Stimulated activated CD4-positive, alpha-beta T cell treated with anti-CD3 and anti-CD28 coated beads, TNF-alpha, amount 100 ng/mL, for 1 hour (primary cell): ENCODE measurements around the gene PSG4.
"Not testable (repeated sequence)": the region's sequence is repeated elsewhere in the genome, so short reads cannot be mapped to it uniquely, and the experiment has no call there.

Source experiments
- DNase-seq, 3 donors: peaks; one replicate each; pipeline ENCODE4 v3.0.0-alpha.2; 2020; ENCODE audit warnings: low read depth in 3 of 3, low spot score in 1 of 3

Gene PSG4

DNA sequence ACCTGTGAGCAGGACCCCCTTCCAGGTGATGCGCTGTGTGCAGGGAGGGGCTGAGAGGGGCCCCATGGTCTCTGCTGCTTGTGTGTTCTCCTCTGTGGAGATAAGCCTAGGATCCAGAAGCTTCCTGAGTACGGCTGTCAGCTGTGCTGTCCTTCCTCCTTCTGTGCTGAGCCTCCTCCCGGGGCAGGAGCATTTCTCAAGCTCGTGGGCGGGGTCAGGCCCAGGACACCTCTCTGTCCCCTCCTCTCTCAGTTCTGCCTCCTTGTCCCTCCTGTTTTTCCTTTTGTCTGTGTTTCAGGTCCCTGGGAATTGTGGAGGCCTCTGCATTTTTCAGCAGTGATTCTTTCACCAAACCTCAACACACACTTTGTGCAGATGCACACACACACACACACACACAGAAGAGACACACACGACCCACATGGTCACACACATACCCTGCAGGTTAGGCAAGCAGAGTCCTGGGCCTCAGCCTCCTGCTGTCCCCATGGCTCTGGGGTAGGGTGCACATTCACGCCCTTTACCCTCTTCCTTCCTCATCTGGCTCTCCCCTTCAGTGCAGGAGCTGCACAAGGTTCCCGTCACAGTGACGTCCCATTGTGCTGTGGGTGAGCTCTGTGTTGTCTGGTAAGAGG lies at the start of gene PSG4:
Gene PSG4, minus strand, starts transcription at position 168 of the 635 bp plus-strand sequence. Its CDS starts 102 bp downstream, at position 66.
- DNase-seq = not testable (repeated sequence)

DNA sequence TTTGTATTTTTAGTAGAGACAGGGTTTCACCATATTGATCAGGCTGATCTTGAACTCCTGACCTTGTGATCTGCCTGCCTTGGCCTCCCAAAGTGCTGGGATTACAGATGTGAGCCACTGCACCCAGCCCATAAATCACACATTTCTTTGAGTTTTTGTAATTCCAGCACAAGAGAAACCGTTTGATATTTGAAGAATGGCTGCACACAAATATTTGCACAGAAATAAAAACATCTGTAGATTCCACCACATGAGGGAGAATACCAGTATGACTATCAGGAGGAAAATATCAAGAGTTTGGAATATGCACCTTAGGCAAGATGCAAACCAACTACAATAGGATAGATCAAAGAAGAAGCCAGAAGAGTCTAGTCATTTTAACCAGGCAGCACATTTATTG lies 46.0 kb upstream of the PSG4 start:
- not testable (repeated sequence) for DNase-seq

DNA sequence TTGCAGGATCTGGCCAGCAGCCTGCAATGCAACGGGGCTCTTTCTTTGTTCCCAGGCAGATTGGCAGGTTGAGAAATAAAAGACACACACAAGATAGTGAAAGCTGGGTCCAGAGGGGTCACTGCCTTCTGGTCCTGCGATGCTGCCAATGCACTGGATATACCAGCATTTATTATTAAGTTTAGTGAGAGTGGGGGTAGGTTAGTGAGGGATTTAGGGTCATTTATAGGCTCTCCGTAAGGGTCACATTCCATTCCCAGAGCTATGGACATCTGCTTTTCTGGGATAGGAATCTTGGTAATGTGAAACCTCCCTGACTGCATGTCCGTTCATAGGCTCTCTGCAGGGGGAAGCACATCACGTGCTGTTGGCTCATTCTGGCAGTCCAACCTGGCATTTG lies 44.9 kb upstream of the PSG4 start:
- DNase-seq = not testable (repeated sequence)

DNA sequence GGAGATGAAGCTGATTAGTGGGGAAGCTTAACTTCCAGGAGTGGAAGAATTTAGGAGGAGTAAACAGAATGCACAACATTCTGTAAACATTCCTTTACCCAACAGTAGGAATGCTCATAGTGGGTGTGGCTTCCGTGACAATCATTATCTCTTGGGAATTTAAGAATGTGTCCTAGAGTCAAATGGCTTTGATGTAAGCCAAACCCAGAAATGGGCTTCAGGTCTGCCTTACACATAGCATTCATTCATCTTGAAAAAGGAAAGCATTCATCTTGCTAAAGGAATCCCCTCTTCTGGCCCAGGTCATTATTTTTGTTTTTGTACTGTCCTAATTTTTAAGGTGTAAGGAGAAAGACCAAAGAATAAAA lies 43.2 kb upstream of the PSG4 start:
- DNase-seq = not testable (repeated sequence)

DNA sequence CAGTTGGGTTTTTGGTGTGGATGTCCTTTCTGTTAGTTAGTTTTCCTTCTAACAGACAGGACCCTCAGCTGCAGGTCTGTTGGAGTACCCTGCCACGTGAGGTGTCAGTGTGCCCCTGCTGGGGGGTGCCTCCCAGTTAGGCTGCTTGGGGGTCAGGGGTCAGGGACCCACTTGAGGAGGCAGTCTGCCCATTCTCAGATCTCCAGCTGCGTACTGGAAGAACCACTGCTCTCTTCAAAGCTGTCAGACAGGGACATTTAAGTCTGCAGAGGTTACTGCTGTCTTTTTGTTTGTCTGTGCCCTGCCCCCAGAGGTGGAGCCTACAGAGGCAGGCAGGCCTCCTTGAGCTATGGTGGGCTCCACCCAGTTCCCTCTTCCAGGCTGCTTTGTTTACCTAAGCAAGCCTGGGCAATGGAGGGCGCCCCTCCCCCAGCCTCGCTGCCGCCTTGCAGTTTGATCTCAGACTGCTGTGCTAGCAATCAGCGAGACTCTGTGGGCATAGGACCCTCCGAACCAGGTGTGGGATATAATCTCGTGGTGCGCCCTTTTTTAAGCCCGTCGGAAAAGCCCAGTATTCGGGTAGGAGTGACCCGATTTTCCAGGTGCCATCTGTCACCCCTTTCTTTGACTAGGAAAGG lies 41.9 kb upstream of the PSG4 start:
- DNase-seq = not testable (repeated sequence)

DNA sequence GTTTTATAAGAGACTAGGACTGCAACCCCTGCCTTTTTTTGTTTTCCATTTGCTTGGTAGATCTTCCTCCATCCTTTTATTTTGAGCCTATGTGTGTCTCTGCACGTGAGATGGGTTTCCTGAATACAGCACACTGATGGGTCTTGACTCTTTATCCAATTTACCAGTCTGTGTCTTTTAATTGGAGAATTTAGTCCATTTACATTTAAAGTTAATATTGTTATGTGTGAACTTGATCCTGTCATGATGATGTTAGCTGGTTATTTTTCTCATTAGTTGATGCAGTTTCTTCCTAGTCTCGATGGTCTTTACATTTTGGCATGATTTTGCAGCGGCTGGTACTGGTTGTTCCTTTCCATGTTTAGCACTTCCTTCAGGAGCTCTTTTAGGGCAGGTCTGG lies 40.4 kb upstream of the PSG4 start:
- DNase-seq = not testable (repeated sequence)

DNA sequence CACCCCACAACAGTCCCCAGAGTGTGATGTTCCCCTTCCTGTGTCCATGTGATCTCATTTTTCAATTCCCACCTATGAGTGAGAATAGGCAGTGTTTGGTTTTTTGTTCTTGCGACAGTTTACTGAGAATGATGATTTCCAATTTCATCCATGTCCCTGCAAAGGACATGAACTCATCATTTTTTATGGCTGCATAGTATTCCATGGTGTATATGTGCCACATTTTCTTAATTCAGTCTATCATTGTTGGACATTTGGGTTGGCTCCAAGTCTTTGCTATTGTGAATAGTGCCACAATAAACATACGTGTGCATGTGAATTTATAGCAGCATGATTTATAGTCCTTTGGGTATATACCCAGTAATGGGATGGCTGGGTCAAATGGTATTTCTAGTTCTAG lies 36.8 kb upstream of the PSG4 start:
- not testable (repeated sequence) for DNase-seq

DNA sequence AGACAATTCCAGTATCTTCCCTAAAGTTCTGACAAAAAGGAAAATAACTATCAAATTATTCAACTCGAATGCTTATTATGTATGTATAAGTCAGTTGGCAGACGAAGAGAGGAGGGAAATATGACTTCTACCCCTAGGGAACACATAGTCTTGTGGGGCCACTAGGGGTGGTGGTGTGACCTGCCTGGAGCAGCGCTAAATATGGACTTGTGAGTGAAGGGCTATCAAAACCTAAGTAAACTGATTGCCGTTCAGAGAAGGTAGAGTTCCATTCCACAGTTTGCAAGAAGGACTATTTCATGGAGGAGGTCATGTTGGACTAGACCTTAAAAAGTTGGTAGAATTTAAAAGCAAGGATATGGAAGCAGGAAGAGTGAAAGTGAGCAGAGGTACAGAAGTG lies 32.8 kb upstream of the PSG4 start:
- not testable (repeated sequence) for DNase-seq

DNA sequence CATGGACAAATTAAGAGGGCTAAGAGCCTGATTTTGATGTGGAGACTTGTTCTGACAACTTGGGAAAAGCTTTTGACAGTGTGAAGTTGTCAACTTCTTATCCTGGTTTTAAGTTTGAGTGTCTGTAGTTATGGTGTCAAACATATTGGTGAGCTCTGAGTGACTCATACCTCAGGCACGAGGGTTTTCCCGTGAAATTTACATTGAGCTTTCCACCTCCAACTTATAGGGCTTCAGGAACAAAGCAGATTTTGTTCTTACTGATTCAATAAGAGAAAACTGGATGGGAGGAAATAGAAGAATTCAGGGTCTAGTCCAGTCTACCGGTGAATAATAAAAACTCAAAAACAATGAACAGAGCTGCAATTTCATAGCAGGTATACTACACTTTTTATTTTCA lies 30.2 kb upstream of the PSG4 start:
- not testable (repeated sequence) for DNase-seq

DNA sequence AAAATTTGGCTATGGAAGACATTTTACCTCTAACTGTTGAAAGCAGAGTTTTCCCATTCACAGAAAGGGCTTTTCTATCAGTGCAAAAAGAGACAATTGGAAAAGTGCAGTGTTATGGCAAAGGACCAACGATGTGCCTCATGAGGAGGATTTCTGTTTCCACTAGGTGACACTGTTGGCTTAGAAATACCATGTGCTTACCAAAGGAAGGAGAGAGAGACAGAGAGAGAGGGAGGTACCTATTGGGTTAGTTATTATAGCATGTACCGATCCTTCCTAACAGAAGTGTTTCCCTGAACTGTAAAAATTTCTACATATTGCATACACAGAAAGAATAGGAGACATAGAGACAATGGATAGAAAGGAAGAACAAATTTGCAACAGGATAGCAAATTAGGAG lies 23.9 kb upstream of the PSG4 start:
- no peak for DNase-seq

DNA sequence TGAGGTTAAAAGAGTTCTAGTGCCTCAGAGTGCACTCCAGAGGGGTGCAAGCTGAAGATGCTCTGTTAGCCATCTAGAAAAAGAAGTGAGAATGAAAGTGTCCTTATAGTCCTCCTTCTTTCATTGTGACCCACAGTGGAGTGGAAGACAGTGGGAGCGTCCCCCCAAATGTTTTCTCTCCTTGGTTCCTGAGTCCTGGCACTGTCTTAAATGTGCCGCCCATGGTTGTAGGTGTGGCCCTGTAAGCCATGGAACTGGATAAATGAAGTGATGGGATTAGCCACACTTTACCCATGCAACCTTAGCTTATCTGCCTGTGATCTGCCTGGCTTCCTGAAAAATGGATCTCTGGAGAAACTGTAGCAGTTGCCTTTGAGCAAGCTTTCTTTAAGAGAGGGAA lies 23.3 kb upstream of the PSG4 start:
- DNase-seq = not testable (repeated sequence)

DNA sequence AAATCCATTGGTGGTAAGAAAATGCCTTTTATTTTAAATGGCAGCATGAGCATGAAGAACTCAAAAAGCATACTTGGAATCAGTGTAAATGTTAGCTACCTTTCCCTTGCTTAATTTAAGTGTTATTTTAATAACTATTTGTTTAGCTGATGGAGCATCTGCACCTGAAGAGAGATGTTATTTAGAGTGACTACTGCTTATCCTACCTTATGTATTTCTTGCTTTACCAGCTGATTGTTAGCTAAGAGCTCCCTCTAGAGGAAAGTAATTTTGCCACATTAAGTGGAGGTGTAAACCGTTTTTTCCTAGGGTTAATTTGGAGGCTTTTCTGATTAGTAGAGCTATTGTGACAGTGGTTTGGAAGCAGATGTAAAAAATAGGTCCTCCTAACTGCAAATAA lies 21.5 kb upstream of the PSG4 start:
- DNase-seq = not testable (repeated sequence)

DNA sequence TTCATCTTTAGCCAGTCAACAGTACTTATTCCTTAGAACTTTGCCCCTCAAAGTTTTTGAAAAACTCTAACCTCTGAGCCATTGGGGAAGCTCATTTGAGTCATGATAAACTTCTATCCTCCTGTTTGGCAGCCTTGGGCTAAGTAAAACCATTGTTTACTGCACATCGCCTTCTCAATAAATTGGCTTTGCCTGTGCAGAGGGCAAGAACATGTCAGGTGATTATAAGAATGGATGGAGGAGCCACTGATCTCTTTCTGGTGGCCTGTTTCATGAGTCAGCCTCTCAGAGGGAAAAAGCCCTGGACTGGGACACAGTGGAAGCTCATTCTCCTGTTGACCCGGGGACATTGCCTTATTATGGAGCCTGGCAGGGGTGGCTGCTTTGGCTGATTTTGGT lies 19.4 kb upstream of the PSG4 start:
- no peak for DNase-seq

DNA sequence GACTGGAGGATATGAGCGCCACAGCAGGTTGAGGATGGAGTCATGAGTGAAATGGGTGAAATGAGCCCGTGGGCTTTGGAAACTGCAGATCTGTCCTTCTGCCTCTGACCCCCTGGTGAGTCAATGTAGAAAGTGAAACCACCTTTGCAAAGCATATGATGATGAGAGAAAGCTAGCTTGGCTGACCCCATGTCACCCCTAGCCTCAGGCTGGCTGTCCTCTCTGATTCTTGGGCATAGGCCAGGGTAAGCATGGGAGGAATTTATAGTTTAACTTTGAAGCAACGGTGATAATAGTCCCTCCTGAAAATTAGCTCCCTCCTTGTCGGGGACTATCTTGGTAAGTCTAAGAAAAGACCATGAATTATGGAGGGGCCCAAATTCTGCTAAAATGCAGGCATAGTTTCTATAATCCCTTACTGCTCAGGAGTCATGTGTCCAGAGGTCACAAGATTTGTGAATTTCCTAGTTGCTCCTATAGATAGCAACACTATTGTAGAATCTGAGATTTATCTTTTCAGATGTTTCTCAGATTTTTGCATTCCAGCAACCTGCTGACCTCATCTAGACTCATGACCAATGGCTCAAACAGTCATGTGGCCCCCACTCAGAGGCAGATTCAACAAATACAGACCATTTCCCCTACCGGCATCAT lies 18.9 kb upstream of the PSG4 start:
- not testable (repeated sequence) for DNase-seq

DNA sequence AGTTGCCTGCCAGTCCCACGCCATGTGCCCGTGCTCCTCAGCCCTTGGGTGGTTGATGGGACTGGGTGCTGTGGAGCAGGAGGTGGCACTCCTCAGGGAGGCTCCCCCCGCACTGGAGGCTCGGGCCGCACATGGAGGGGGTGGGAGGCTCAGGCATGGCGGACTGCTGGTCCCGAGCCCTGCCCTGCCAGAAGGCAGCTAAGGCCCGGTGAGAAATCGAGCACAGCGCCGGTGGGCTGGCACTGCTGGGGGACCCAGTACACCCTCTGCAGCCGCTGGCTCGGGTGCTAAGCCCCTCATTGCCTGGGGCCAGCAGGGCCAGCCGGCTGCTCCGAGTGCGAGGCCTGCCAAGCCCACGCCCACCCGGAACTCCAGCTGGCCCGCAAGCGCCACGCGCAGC lies 16.5 kb upstream of the PSG4 start:
- DNase-seq = not testable (repeated sequence)

DNA sequence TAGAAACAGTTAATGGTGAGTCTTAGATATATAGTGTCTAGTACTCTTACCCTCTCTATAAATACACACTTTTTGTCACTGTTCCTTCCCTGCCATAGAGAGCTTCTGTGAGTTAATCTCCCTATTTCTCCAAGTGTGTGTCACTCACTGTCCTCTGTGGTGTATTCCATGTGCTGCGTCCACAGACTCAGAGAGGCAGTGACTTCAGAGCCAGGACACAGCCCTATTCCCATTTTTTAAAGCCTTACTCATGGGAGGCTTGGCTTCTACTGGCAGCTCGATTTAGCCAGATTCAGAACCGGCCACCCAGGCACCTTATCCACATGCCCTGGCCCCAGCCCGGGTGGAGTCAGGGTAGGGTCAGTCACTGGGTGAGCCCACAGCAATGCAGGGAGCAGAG lies 13.7 kb upstream of the PSG4 start:
- DNase-seq = not testable (repeated sequence)

DNA sequence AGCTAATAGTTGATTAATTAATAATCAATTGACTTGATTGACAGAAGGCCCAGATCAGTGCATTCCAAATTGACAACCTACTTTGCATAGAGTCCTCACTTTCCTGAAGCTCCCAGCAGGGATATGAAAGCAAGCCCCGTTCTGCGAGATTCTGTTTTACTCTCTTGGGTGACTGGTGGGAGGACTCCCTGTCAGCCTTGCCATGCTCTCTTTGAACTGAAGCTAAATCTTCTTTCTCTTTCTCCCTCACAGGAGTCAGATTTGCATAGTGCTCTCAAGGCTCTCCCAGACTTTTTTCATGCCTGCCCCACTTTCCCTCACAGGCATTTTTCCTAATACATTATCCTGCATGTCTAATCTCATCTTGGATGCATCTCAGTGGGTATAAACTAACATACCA lies 10.4 kb upstream of the PSG4 start:
- not testable (repeated sequence) for DNase-seq

DNA sequence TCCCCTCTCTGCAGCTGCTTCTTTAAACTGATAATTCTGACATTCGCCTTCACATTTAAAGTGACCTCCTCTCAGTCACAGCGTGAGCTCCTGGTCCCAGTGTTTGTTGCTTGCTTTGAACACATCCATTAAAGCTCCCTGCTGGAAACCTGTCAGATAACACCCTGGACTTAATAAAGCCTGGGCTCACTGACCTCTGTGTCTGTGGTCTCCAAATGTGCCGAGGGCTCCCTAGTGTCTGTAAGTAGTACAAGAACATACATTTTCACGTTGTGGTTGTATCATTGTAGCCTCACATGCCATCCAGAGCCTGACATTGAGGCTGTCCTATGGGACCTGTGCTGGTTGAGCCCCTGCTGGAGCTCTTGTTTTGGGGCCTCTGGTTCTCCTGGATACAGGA lies 2.6 kb upstream of the PSG4 start:
- DNase-seq = no peak

DNA sequence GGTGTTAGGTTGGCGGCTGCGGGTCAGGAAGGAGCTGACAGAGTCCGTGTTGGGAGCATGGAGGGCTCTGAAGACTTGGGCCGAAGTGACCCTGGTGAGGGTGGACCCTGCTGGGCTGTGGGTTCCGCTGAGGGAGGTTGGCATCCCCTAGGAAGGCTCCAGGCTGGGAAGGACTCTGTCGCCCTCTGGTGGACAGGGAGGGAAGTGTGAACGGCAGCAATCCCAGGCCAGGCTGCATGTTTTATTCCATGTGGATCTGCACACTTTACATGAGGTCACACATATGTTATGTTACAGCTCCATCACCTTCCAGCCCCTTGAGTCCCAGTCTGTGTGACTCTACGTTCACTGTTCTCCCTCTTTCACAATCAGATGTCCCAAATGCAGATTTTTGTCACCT lies 1.7 kb upstream of the PSG4 start:
- not testable (repeated sequence) for DNase-seq

DNA sequence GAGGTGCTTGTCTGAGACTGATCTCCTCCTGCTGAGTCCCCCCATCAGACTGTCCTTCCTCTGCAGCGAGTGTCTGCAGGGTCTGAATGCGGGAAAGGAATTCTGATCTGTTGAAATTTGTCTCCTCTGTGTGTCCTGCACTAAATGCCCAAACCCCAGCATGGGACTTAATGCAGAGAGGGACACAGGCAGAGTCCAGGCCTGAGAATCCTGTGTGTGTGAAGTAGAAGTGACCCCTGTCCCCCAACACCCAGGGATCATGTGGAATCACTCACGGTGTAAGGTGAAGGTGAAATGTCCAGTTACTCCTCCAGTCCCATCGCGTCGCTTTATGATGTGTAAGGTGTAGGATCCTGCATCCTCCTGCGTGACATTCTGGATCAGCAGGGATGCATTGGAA lies 1.8 kb downstream of the PSG4 start:
- not testable (repeated sequence) for DNase-seq

DNA sequence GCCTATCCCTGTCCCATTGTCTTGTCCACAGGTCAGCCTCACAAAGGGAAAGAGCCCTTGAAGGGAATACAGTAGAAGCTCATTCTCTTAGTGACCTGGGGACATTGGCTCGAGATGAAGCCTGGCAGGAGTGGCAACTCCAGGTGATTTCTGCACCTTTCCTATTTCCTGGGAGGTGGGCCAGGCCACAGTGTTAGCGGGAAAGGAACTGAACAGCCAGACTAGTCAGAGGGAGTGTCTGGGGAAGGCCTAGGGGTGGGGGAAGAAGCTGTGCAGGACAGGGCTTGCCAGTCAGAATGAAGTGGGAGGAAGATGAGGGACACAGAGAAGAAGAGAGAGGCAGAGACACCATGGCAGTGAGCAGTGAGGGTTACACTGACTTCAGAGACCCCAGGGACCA lies 3.5 kb downstream of the PSG4 start:
- not testable (repeated sequence) for DNase-seq

DNA sequence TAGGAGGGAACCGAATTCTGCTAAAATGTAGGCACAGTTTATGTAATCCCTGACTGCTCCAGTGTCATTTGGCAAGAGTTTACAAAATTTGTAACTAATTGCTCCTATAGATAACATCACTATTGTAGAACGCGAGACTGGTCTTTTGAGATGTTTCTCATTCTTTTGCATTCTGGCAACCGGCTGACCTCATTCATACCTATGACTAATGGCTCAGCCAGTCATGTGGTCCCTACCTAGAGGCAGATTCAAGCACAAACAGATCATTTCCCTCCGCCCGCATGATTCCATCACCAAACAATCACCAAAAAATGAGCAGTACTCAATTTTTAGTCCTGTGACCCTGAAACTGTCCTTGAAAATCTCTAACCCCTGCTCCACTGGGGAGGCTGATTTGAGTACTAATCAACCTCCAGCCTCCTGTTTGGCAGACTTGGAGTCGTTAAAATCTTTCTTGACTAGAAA lies 4.1 kb downstream of the PSG4 start:
- DNase-seq = not testable (repeated sequence)
